Natural killer cell (primary cell): ENCODE data around the gene ZNF136. TPM values are rescaled to one million over a fixed set of nuclear protein-coding genes. Genes with fewer than 3 reads are reported as not detected.
A peak's percentile ranks its signal among the peaks of the same experiment; 100 is the strongest.

ENCODE experiments used
- ATAC-seq, 3 donors: fragments of 150-1000 bp in 2 of 3; fragments of 200-7000 bp in 1 of 3; cut with Tn5 transposase; 1 replicate in 1 of 3; 2 replicates in 2 of 3; pipeline ENCODE4 v1.10.0; 2021; ENCODE audit warnings: mild to moderate bottlenecking in 2 of 3, moderate library complexity in 2 of 3
- DNase-seq, 2 donors: peaks; one replicate each; pipeline versions ENCODE4 v3.0.0 to v3.0.0-alpha.2; 2013 to 2021; ENCODE audit warnings: mixed read lengths in 1 of 2
- H3K27ac ChIP-seq: one replicate; pipeline ENCODE4 v1.5.1; 2013; ENCODE audit warnings: mild to moderate bottlenecking, low read length
- H3K27me3 ChIP-seq: one replicate; pipeline ENCODE4 v1.6.1; 2013; ENCODE audit warnings: low read length; ENCODE audit not compliant: control insufficient read depth, insufficient read depth
- H3K36me3 ChIP-seq: one replicate; pipeline ENCODE4 v1.6.1; 2013; ENCODE audit warnings: low read length; ENCODE audit not compliant: control insufficient read depth, insufficient read depth
- H3K4me1 ChIP-seq: one replicate; pipeline ENCODE4 v1.6.1; 2013; ENCODE audit warnings: low read length; ENCODE audit not compliant: control insufficient read depth, insufficient read depth
- H3K4me3 ChIP-seq: one replicate; pipeline ENCODE4 v1.5.1; 2013; ENCODE audit warnings: low read length
- H3K9me3 ChIP-seq: one replicate; pipeline ENCODE4 v1.6.1; 2013; ENCODE audit warnings: low read length; ENCODE audit not compliant: control insufficient read depth, insufficient read depth
- H3K27ac Mint-ChIP-seq, 2 donors: one replicate each; pipeline ENCODE4 v1.8.0; 2022; ENCODE audit warnings: mild to moderate bottlenecking in 2 of 2, mixed read lengths in 2 of 2, moderate library complexity in 1 of 2
- H3K27me3 Mint-ChIP-seq, 2 donors: one replicate each; pipeline ENCODE4 v1.8.0; 2022; ENCODE audit warnings: low read depth in 2 of 2, mixed read lengths in 2 of 2
- H3K36me3 Mint-ChIP-seq: one replicate; pipeline ENCODE4 v1.8.0; 2022; ENCODE audit warnings: mixed read lengths
- H3K4me1 Mint-ChIP-seq, 2 donors: one replicate each; pipeline ENCODE4 v1.8.0; 2022; ENCODE audit warnings: mixed read lengths in 2 of 2
- H3K4me3 Mint-ChIP-seq: one replicate; pipeline ENCODE4 v1.8.0; 2022; ENCODE audit warnings: mild to moderate bottlenecking, moderate library complexity, mixed read lengths
- H3K9me3 Mint-ChIP-seq, 2 donors: one replicate each; pipeline ENCODE4 v1.8.0; 2022; ENCODE audit warnings: mixed read lengths in 2 of 2
- WGBS: methylation state at CpG from one replicate; pipeline ENCODE4 v1.1.7; 2013; ENCODE audit warnings: missing lambda C conversion rate; ENCODE audit not compliant: insufficient coverage; 5-methylcytosine and 5-hydroxymethylcytosine counted together
- intact Hi-C: fragments of 100-400 bp; cut with micrococcal nuclease; formaldehyde crosslinking; loops from one replicate; pipeline ENCODE4 v1.14.2; 2022
- total RNA-seq, 4 donors: library from RNA; stranded (reverse); fragments of 120-200 nt in 1 of 4; gene quantifications; one replicate each; pipeline versions ENCODE4 v1.2.3 to v1.2.4, GENCODE V29; 2013 to 2022
- TF ChIP-seq, protein P1 (sequence below): fragments of 200-600 bp; IDR thresholded peaks from one replicate; pipeline ENCODE4 v1.8.0; 2022; ENCODE audit warnings: antibody characterized with exemption

Gene ZNF136
- total RNA-seq, 3 donors from 2014 or later (not counting 1 experiment from before 2014, with no cell fraction given): 31.5 to 47.7 (median 39.8) TPM

DNA sequence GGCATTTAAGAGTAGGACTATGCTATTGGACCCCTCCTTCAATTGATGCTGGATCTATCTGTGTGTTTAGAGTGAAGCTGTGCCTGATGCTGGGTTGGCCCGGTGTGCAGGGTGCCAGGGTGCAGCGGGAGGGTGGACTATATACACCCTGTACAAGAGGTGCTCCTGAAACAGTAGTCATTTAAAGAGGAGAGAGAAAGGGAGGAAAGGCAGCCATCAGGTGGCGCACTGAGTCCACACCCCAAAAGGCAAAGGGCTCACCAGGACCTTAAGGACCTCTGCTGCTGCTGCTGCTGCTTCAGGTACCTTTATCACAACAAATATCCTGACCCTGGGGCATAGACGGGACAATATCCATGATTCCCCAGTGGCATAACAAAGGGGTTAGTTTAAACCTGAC is 39.4 kb downstream of the ZNF136 start:
- 55% methylated on average over 4 of the region's 4 CpGs for WGBS
- H3K27me3 ChIP-seq: no peaks in the 10 kb centered on the region
- H3K27ac Mint-ChIP-seq: peak overlapping the region in 1 of 2 donors; percentile 31
- intact Hi-C loops: loop anchor here (2.0 kb wide), 1 partner anchor 145 kb away; no protein-coding TSS in a partner anchor
- peaks cover 6% of the 10 kb centered on the region for H3K4me1 ChIP-seq
- no peaks in the 10 kb centered on the region for H3K9me3 Mint-ChIP-seq
- peaks cover 20% of the 10 kb centered on the region for H3K36me3 Mint-ChIP-seq
- H3K9me3 ChIP-seq: peaks cover 5% of the 10 kb centered on the region
- DNase-seq (peak; percentile 38 to 74), ATAC-seq (peak; percentile 54 to 73 (median 71))
- TF ChIP-seq, protein P1, sequence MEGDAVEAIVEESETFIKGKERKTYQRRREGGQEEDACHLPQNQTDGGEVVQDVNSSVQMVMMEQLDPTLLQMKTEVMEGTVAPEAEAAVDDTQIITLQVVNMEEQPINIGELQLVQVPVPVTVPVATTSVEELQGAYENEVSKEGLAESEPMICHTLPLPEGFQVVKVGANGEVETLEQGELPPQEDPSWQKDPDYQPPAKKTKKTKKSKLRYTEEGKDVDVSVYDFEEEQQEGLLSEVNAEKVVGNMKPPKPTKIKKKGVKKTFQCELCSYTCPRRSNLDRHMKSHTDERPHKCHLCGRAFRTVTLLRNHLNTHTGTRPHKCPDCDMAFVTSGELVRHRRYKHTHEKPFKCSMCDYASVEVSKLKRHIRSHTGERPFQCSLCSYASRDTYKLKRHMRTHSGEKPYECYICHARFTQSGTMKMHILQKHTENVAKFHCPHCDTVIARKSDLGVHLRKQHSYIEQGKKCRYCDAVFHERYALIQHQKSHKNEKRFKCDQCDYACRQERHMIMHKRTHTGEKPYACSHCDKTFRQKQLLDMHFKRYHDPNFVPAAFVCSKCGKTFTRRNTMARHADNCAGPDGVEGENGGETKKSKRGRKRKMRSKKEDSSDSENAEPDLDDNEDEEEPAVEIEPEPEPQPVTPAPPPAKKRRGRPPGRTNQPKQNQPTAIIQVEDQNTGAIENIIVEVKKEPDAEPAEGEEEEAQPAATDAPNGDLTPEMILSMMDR: no peak
- no peak overlapping the region for H3K4me3 Mint-ChIP-seq
- H3K27ac ChIP-seq: no peak overlapping the region
- no peak overlapping the region for H3K4me3 ChIP-seq
- peaks cover 29 to 31% of the 10 kb centered on the region in 2 donors for H3K4me1 Mint-ChIP-seq
- H3K27me3 Mint-ChIP-seq: no peaks in the 10 kb centered on the region
- H3K36me3 ChIP-seq: no peaks in the 10 kb centered on the region

DNA sequence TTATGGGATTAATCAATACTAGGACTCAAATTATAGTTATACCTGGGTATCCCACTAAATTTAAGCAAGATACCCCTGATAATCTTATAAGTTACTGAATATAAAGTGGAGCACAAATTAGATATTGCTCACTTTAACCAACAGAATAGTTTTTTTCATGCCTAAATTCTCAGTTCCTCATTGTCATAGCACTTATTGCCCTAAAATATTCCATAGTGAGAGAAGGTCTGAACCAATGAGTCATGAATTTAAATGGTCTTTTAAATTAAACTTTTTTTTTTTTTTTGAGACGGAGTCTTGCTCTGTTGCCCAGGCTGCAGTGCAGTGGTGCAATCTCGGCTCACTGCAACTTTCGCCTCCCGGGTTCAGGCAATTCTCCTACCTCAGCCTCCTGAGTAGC is 42.4 kb downstream of the ZNF136 start:
- intact Hi-C loops: no loop called here
- 94% methylated on average over 4 of the region's 4 CpGs for WGBS
- Histone ChIP-seq H3K27ac (no peak overlapping the region), H3K4me3 (no peak overlapping the region), H3K27me3 (no peaks in the 10 kb centered on the region), H3K9me3 (peaks cover 11% of the 10 kb centered on the region), H3K36me3 (no peaks in the 10 kb centered on the region), H3K4me1 (no peaks in the 10 kb centered on the region)
- H3K9me3 Mint-ChIP-seq: peaks cover 0 to 3% of the 10 kb centered on the region in 2 donors
- H3K4me1 Mint-ChIP-seq: peaks cover 11 to 15% of the 10 kb centered on the region in 2 donors
- H3K36me3 Mint-ChIP-seq: peaks cover 33% of the 10 kb centered on the region
- DNase-seq: no peak
- TF ChIP-seq, protein P1: no peak
- H3K27ac Mint-ChIP-seq: no peak overlapping the region
- H3K4me3 Mint-ChIP-seq: no peak overlapping the region
- ATAC-seq: no peak
- no peaks in the 10 kb centered on the region for H3K27me3 Mint-ChIP-seq

DNA sequence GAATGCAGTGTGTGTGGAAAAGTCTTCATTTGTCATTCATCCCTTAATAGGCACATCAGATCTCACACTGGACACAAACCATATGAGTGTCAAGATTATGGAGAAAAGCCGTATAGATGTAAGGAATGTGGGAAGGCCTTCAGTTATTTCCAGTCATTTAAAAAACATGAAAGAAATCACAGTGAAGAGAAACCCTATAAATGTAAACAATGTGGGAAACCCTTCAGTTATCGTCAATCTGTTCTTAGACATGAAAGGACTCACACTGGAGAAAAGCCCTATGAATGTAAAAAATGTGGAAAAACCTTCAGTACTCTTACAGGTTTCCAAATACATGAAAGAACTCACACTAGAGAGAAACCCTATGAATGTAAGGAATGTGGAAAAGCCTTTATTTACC is 45.3 kb downstream of the ZNF136 start:
- Mint-ChIP-seq H3K27me3 (no peaks in the 10 kb centered on the region), H3K4me1 (peaks cover 0 to 8% of the 10 kb centered on the region in 2 donors), H3K27ac (no peak overlapping the region), H3K36me3 (peaks cover 41% of the 10 kb centered on the region), H3K9me3 (peaks cover 0 to 3% of the 10 kb centered on the region in 2 donors), H3K4me3 (no peak overlapping the region)
- no CpG with 5 or more reads among the region's 2 CpGs for WGBS
- H3K9me3 ChIP-seq: peaks cover 26% of the 10 kb centered on the region
- no peaks in the 10 kb centered on the region for H3K4me1 ChIP-seq
- TF ChIP-seq, protein P1: no peak
- no peaks in the 10 kb centered on the region for H3K27me3 ChIP-seq
- intact Hi-C loops: no loop called here
- DNase-seq (no peak), ATAC-seq (no peak)
- H3K27ac ChIP-seq: no peak overlapping the region
- no peaks in the 10 kb centered on the region for H3K36me3 ChIP-seq
- H3K4me3 ChIP-seq: no peak overlapping the region

DNA sequence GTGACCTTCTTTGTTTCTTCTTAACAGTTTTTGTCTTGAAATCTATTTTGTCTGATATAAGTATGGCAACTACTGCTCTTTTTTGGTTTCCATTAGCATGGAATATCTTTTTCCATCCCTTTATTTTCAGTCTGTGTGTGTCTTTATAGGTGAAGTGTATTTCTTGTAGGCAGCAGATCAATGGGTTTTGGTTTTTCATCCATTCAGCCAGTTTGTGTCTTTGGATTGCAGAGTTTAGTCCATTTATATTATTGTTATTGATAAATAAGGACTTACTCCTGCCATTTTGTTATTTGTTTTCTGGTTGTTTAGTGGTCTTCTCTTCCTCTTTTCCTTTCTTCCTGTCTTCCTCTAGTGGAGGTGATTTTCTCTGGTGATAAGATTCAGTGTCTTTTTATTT is 54.4 kb downstream of the ZNF136 start:
- no peak overlapping the region for H3K27ac Mint-ChIP-seq
- DNase-seq (no peak), ATAC-seq (no peak)
- no peak overlapping the region for H3K4me3 Mint-ChIP-seq
- no peaks in the 10 kb centered on the region for H3K4me1 ChIP-seq
- TF ChIP-seq, protein P1: no peak
- peaks cover 19 to 25% of the 10 kb centered on the region in 2 donors for H3K9me3 Mint-ChIP-seq
- H3K36me3 Mint-ChIP-seq: peaks cover 61% of the 10 kb centered on the region
- H3K9me3 ChIP-seq: peaks cover 25% of the 10 kb centered on the region
- intact Hi-C loops: no loop called here
- H3K27me3 Mint-ChIP-seq: no peaks in the 10 kb centered on the region
- H3K27me3 ChIP-seq: no peaks in the 10 kb centered on the region
- H3K4me1 Mint-ChIP-seq: peaks cover 0 to 5% of the 10 kb centered on the region in 2 donors
- H3K27ac ChIP-seq: no peak overlapping the region
- H3K4me3 ChIP-seq: no peak overlapping the region
- no peaks in the 10 kb centered on the region for H3K36me3 ChIP-seq
